Fibroblast of the conjunctiva (primary cell): ENCODE data around the gene SUPT3H.

Experiments
- DNase-seq: peaks from one replicate; pipeline ENCODE4 v3.0.0-alpha.2; 2010; ENCODE audit warnings: low read depth

Gene SUPT3H

DNA sequence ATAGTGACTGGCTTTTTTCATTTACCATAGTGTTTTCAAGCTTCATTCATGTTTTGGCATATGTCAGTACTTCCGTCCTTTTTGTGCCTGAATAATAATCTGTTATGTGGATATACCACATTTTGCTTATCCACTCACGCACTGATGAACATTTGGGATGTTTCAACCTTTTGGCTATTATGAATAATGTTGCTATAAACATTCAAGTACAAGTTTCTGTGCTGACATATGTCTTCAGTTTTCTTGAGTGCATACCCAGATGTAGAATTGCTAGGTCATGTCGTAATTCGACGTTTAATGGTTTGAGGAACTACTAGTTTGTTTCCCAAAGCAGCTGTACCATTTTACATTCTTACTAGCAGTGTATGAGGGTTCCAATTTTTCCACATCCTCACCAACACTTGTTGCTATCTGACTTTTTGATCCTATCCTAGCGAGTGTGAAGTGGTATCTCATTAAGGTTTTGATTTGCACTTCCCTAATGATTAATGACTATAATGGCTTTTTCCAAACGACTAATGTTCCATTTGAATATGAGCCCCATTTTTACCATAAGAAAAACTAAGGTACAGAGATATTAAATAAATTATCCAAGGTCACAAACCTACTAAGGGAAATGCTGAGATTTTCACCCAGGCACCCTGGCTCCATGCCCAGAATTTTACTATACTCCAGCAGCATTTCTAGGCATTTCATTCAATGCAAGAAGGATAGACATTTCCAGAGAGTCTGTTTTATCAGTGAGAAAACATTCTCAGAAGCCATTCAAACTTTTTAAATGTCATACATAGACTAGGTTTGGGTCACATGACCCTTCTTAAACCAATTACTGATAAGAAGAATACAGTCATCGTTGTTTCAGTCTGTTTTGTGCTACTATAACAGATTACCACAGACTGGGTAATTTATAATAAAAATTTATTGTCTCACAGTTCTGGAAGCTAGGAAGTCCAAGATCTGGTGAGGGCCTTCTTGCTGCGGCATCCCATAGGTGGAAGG, 120.7 kb downstream of the SUPT3H start:
- no peak for DNase-seq

DNA sequence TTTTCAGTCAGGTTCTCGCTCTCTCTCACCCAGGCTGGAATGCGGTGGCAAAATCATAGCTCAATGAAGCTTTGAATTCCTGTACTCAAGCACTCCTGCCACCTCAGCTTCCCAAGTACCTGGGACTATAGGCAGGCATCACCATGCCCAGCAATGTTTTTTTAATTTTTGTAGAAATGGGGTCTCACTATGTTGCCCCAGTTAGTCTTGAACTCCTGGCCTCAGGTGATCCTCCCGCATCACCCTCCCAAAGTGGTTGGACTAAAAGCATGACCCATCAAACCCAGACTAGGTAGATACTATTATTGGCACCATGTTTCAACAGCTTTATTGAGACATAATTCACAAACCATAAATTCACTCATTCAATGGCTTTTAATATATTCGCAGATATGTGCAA, 122.3 kb downstream of the SUPT3H start:
- no peak for DNase-seq

GRCh38 chr6:45254253-45254652, 123.5 kb downstream of the SUPT3H start:
- DNase-seq = no peak

- DNase-seq = no peak
Observed at GRCh38 chr6:45253453-45253852, 124.3 kb downstream of the SUPT3H start.

- DNase-seq = no peak
Observed at GRCh38 chr6:45231660-45232059, 146.1 kb downstream of the SUPT3H start.

- DNase-seq = no peak
Observed at GRCh38 chr6:45229416-45229815, 148.3 kb downstream of the SUPT3H start.

DNA sequence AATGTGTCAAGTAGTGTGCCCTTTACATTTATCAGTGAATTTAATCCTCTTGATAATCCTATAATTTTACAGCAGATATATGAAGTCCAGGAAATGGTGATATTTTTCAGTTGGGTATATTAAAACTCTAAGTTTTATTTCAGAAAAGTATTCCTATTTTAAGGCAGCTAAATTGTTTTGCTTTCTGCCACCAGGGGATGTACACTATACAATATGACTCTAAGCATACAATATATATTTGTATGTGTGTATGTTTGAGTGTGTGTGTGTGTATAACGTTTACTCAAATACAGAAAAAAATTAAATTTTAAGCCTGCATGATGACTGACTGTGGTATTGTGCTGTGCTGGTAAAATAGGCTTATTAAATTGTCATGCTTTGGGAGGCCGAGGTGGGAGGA, 151.7 kb downstream of the SUPT3H start:
- no peak for DNase-seq

DNA sequence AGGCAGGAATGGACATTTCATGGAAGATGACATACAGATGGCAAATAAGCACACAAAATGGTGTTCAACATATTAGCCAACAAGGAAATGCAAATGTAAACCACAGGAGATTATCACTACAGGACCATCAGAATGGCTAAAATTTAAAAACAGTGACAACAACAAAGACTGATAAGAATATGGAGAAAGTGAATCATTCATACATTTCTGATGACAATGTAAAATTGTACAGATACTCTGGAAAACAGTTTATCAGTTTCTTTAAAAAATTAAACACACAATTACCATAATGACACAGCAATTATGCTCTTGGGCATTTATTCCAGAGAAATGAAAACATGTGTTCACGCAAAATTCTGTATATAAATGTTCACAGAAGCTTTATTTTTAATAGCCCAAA, 155.4 kb downstream of the SUPT3H start:
- no peak for DNase-seq

DNA sequence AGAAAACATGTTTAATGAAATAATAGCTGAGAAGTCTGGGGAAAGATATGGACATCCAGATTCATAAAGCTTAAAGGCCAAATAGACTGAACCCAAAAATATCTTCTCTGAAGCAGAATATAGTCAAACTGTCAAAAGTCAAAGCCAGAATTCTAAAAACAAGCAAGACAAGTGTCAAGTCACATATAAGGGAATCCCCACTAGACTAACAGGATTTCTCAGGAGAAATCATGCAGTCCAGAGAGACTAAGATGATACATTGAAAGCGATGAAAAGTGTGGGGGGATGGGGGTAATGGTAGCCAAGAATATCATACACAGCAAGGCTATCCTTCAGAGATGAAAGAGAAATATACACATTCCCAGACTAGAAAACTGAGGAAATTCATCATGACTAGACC, 162.0 kb downstream of the SUPT3H start:
- no peak for DNase-seq

DNA sequence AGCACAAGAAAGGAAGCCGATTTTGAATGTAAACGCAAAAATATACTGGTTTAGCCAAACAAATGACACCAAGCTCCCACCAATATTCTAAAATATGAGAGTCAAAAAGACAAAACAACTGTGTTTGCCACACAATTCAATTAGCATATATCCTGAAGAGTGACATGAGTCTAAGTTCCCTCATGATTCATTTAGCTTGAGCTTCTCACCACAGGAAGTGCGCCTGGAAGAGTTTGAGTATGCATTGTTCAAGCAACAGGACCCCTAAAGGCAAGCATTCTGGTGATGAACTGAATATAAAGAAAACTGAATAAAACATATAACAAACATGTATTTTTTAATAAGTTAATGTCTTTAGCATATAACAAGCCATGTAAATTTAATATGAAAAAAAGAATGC, 164.8 kb downstream of the SUPT3H start:
- no peak for DNase-seq

- DNase-seq = no peak
Observed at GRCh38 chr6:45209762-45210161, 168.0 kb downstream of the SUPT3H start.

DNA sequence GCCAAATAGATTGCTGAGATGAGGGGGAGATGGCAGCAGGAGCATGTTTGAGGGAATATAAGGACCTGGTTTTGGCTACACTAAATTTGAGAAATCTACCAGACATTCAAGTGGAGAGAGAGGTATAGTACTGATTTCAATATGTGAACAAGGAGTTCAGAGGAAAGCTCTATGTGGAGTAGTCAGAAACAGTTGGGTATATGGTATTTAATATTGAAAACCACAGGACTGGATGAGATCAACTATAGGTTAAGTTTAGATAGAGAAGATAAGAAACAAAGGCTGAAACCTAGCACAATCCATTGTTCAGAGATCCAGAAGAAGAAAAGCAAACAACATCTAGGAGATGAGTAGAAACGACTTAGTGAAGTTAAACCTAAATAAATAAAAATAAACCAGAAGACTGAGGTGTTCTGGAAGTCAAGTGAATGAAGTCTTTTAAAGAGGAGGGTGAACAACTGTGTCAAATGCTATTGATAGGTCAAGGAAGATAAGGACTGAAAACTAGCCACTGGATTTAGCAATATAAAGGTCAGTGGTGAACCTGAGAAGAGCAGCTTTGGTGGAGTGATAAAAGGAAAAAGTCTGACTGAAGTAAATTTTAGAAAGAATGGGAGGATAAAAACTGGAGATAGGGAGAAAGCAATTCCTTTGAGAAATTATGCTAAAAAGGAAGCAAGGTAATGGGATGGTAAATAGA, 170.8 kb downstream of the SUPT3H start:
- no peak for DNase-seq

DNA sequence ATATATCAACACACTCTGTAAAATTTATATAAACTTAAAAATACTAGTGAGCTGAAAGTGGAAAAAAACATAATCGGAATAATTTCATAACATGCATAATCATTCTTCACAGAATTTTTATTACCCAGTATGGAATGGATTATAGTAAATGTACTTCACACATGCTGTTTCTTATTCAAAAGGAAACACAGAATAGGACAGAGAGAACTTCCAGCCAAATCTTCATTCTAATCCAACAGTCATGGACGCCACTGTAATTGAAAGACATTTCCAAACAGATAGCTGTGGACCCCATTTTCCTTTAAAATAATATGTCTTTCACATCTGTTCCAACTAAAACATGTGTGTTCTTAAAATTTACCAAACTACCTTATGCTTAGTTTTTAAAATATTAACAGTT, 176.2 kb downstream of the SUPT3H start:
- no peak for DNase-seq

DNA sequence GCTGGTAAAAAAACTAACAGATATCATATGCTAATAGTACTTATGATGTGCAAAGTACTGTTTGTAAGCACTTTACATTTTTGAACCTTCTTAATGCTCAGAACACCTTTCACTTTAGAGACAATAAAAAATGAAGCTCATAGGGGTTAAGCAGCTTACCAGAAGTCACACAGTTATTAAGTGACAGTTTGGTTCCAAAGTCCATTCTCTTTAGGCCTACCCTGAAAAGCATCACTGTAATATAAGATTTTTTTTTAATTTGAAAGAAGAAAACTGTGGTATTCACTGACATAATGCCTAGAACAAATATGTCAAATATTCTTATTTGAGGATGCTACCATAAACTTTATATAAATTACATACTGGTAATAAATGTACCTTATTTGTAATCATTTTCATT, 177.2 kb downstream of the SUPT3H start:
- DNase-seq = no peak

GRCh38 chr6:45199554-45199953, 178.2 kb downstream of the SUPT3H start:
- DNase-seq = no peak

- no peak for DNase-seq
Observed at GRCh38 chr6:45196121-45196520, 181.6 kb downstream of the SUPT3H start.

GRCh38 chr6:45195137-45195536, 182.6 kb downstream of the SUPT3H start:
- no peak for DNase-seq

DNA sequence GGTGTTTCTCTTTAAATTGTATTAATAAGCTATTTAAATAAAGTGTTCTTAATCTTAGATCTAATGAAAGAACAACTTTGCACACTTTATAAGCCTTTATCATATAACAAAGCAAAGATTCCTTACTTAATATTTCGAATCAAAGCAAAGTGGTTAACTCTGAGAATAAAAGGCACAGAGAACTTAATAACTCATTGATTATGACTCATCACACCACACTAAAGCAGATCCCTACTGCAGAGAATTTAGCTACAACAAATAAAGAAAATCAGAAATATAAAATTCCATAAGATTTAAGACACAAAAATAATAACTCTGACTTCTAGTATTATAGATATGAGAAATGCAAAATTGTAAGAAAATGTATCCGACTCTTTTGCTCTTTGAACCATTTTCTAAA, 185.2 kb downstream of the SUPT3H start:
- DNase-seq = no peak

GRCh38 chr6:45191414-45191813, 186.3 kb downstream of the SUPT3H start:
- DNase-seq = no peak

- DNase-seq = peak; percentile 23
Observed at GRCh38 chr6:45187836-45188235, 189.9 kb downstream of the SUPT3H start.

- DNase-seq = no peak
Observed at GRCh38 chr6:45185403-45186251, 192.1 kb downstream of the SUPT3H start.

GRCh38 chr6:45184937-45185336, 192.8 kb downstream of the SUPT3H start:
- DNase-seq = no peak
